ENCODE results near the gene G6PC3.
"Not testable (repeated sequence)": the region's sequence is repeated elsewhere in the genome, so short reads cannot be mapped to it uniquely, and the experiment has no call there.

G6PC3 gene

GRCh38 chr17:44070455-44071197 lies at the start of gene G6PC3:
G6PC3 (plus strand) TSS chr17:44070735; CDS start chr17:44070966, 231 bp downstream.
- peak; percentile 96 for DNase-seq (ENCODE audit: low spot score)

GRCh38 chr17:44021227-44021626 lies 49.3 kb upstream of the G6PC3 start:
- not testable (repeated sequence) for DNase-seq (ENCODE audit: low spot score)

- no peak for DNase-seq (ENCODE audit: low spot score)
These were observed 48.3 kb upstream of the G6PC3 start for GRCh38 chr17:44022246-44022645.

GRCh38 chr17:44023545-44024270 lies 46.8 kb upstream of the G6PC3 start:
- no peak for DNase-seq (ENCODE audit: low spot score)

GRCh38 chr17:44024271-44024663 lies 46.3 kb upstream of the G6PC3 start:
- no peak for DNase-seq (ENCODE audit: low spot score)

- DNase-seq (ENCODE audit: low spot score) = no peak
These were observed 45.7 kb upstream of the G6PC3 start for GRCh38 chr17:44024853-44025252.

- no peak for DNase-seq (ENCODE audit: low spot score)
These were observed 40.8 kb upstream of the G6PC3 start for GRCh38 chr17:44029736-44030135.

- DNase-seq (ENCODE audit: low spot score) = no peak
These were observed 40.1 kb upstream of the G6PC3 start for GRCh38 chr17:44030482-44030881.

GRCh38 chr17:44033861-44034408 lies 36.6 kb upstream of the G6PC3 start:
- no peak for DNase-seq (ENCODE audit: low spot score)

- DNase-seq (ENCODE audit: low spot score) = not testable (repeated sequence)
These were observed 35.8 kb upstream of the G6PC3 start for GRCh38 chr17:44034688-44035087.

- no peak for DNase-seq (ENCODE audit: low spot score)
These were observed 33.1 kb upstream of the G6PC3 start for GRCh38 chr17:44037471-44037870.

GRCh38 chr17:44038604-44039011 lies 31.9 kb upstream of the G6PC3 start:
- no peak for DNase-seq (ENCODE audit: low spot score)

- no peak for DNase-seq (ENCODE audit: low spot score)
These were observed 30.5 kb upstream of the G6PC3 start for GRCh38 chr17:44039829-44040635.

- no peak for DNase-seq (ENCODE audit: low spot score)
These were observed 27.3 kb upstream of the G6PC3 start for GRCh38 chr17:44043272-44043696.

- no peak for DNase-seq (ENCODE audit: low spot score)
These were observed 26.5 kb upstream of the G6PC3 start for GRCh38 chr17:44044071-44044470.

- DNase-seq (ENCODE audit: low spot score) = no peak
These were observed 25.0 kb upstream of the G6PC3 start for GRCh38 chr17:44045486-44045885.

GRCh38 chr17:44046893-44047292 lies 23.6 kb upstream of the G6PC3 start:
- DNase-seq (ENCODE audit: low spot score) = not testable (repeated sequence)

- DNase-seq (ENCODE audit: low spot score) = no peak
These were observed 21.1 kb upstream of the G6PC3 start for GRCh38 chr17:44049294-44050060.

GRCh38 chr17:44053125-44053872 lies 17.2 kb upstream of the G6PC3 start:
- no peak for DNase-seq (ENCODE audit: low spot score)

- DNase-seq (ENCODE audit: low spot score) = no peak
These were observed 11.2 kb upstream of the G6PC3 start for GRCh38 chr17:44059101-44059892.

Measured in left forelimb (tissue), 1 donor.